Measurements from ENCODE around the gene ADGRD1. TPM values are rescaled to one million over a fixed set of nuclear protein-coding genes. Genes with fewer than 3 reads are reported as not detected.

ADGRD1 gene
- total RNA-seq, 1 donor from 2014 or later, result 108 TPM

DNA sequence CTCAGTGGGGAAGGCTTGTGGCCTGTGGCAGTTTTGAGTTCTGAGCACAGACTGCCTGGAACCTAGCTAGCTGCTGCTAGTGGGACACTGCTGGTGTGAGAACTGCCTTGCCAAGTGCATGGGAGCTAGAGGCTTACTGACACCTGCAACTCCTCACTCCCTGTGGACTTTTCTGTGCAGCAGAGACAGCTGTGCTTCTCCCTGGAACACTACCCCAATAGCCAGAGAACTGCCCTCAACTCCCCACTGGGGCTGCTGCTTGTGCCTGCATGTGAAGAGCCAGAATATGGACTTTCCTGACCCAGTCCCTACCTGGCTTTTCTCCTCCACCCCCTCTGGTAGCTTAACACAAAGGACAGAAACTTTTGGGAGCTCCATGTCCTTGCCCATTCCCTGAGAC lies 222.6 kb downstream of the ADGRD1 start:
- no peak for ATAC-seq
- no peaks in the 10 kb centered on the region for H3K4me1 ChIP-seq
- H3K27me3 ChIP-seq (ENCODE audit: low read depth), result no peaks in the 10 kb centered on the region
- peaks cover 9% of the 10 kb centered on the region for H3K9me3 ChIP-seq
- intact Hi-C loops (cut with DNase I), result no loop called here
- no peak overlapping the region for H3K4me3 ChIP-seq
- no peak for TF ChIP-seq CTCF (IDR thresholded peaks at IDR 0.05)
- H3K36me3 ChIP-seq, result no peaks in the 10 kb centered on the region
- DNase-seq, result no peak
- no peak overlapping the region for H3K27ac ChIP-seq

- no peak overlapping the region for H3K4me3 ChIP-seq
- no peaks in the 10 kb centered on the region for H3K27me3 ChIP-seq (ENCODE audit: low read depth)
- intact Hi-C loops (cut with DNase I), result no loop called here
- peaks cover 9% of the 10 kb centered on the region for H3K9me3 ChIP-seq
- no peak for ATAC-seq
- H3K36me3 ChIP-seq, result no peaks in the 10 kb centered on the region
- TF ChIP-seq CTCF (IDR thresholded peaks at IDR 0.05), result no peak
- DNase-seq, result no peak
- no peaks in the 10 kb centered on the region for H3K4me1 ChIP-seq
- H3K27ac ChIP-seq, result no peak overlapping the region
Observed at GRCh38 chr12:131176926-131177325, 223.2 kb downstream of the ADGRD1 start.

GRCh38 chr12:131177599-131177998 lies 223.9 kb downstream of the ADGRD1 start:
- no peak for DNase-seq
- no peak overlapping the region for H3K27ac ChIP-seq
- no peak overlapping the region for H3K4me3 ChIP-seq
- H3K9me3 ChIP-seq, result peaks cover 9% of the 10 kb centered on the region
- no peaks in the 10 kb centered on the region for H3K36me3 ChIP-seq
- TF ChIP-seq CTCF (IDR thresholded peaks at IDR 0.05), result no peak
- no peak for ATAC-seq
- H3K27me3 ChIP-seq (ENCODE audit: low read depth), result no peaks in the 10 kb centered on the region
- intact Hi-C loops (cut with DNase I), result no loop called here
- H3K4me1 ChIP-seq, result no peaks in the 10 kb centered on the region

DNA sequence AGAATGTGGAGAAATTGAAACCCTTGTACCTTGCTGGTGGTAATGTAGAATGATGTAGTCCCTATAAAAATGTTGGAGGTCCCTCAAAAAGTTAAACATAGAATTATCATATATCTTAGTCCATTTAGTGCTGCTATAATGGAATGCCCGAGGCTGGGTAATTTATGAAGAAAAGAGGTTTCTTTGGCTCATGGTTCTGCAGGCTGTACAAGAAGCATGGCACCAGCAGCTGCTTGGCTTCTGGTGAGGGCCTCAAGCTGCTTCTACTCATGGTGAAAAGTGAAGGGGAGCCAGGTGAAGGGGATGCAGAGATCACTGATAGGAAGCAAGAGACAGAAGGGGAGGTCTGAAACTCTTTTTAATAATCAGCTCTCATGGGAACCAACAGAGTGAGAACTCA lies 233.9 kb downstream of the ADGRD1 start:
- no peaks in the 10 kb centered on the region for H3K36me3 ChIP-seq
- H3K4me3 ChIP-seq, result no peak overlapping the region
- DNase-seq, result no peak
- ATAC-seq, result no peak
- no peaks in the 10 kb centered on the region for H3K4me1 ChIP-seq
- H3K27me3 ChIP-seq (ENCODE audit: low read depth), result no peaks in the 10 kb centered on the region
- intact Hi-C loops (cut with DNase I), result no loop called here
- TF ChIP-seq CTCF (IDR thresholded peaks at IDR 0.05), result no peak
- H3K9me3 ChIP-seq, result no peaks in the 10 kb centered on the region
- H3K27ac ChIP-seq, result no peak overlapping the region

- no peak overlapping the region for H3K27ac ChIP-seq
- H3K36me3 ChIP-seq, result no peaks in the 10 kb centered on the region
- no peak overlapping the region for H3K4me3 ChIP-seq
- no peaks in the 10 kb centered on the region for H3K27me3 ChIP-seq (ENCODE audit: low read depth)
- no peaks in the 10 kb centered on the region for H3K4me1 ChIP-seq
- no peaks in the 10 kb centered on the region for H3K9me3 ChIP-seq
- no peak for ATAC-seq
- no peak for DNase-seq
- no peak for TF ChIP-seq CTCF (IDR thresholded peaks at IDR 0.05)
- intact Hi-C loops (cut with DNase I), result no loop called here
Observed at GRCh38 chr12:131188131-131189050, 234.7 kb downstream of the ADGRD1 start.

Measured in lower lobe of right lung (tissue), 2 donors.